Nephron (organoid): ENCODE results near the gene ANXA10.
"Not testable (repeated sequence)": the region's sequence is repeated elsewhere in the genome, so short reads cannot be mapped to it uniquely, and the experiment has no call there.

Experiments used
- H3K27ac Mint-ChIP-seq, 3 experiments: 2 replicates each; pipeline ENCODE4 v1.8.0; 2020; ENCODE audit warnings: mixed read lengths in 3 of 3, mild to moderate bottlenecking in 2 of 3, moderate library complexity in 1 of 3
- H3K27me3 Mint-ChIP-seq: 2 replicates; pipeline ENCODE4 v1.8.0; 2021; ENCODE audit warnings: low read depth, mild to moderate bottlenecking, moderate library complexity, mixed read lengths
- H3K36me3 Mint-ChIP-seq: 2 replicates; pipeline ENCODE4 v1.8.0; 2020; ENCODE audit warnings: low read depth, mixed read lengths
- H3K4me1 Mint-ChIP-seq: 2 replicates; pipeline ENCODE4 v1.8.0; 2020; ENCODE audit warnings: mixed read lengths
- H3K4me3 Mint-ChIP-seq, 3 experiments: 2 replicates each; pipeline ENCODE4 v1.8.0; 2020; ENCODE audit warnings: mild to moderate bottlenecking in 3 of 3, mixed read lengths in 3 of 3, moderate library complexity in 2 of 3
- H3K9me3 Mint-ChIP-seq: 2 replicates; pipeline ENCODE4 v1.8.0; 2020; ENCODE audit warnings: mixed read lengths
- CTCF ChIP-seq, 3 experiments: fragments of 200-600 bp; sonication (generic); IDR thresholded peaks; one replicate each; pipeline ENCODE4 v1.5.0; 2021; ENCODE audit warnings: antibody characterized with exemption in 3 of 3; ENCODE audit not compliant: unreplicated experiment in 3 of 3

The ANXA10 gene

GRCh38 chr4:168129802-168130201 is 37.5 kb downstream of the ANXA10 start:
- no peak overlapping the region for H3K27ac Mint-ChIP-seq
- peaks cover 2% of the 10 kb centered on the region for H3K27me3 Mint-ChIP-seq
- H3K9me3 Mint-ChIP-seq = no peaks in the 10 kb centered on the region
- no peak for TF ChIP-seq CTCF (IDR thresholded peaks at IDR 0.05; ENCODE audit: unreplicated experiment in 3 of 3)
- no peaks in the 10 kb centered on the region for H3K36me3 Mint-ChIP-seq
- no peaks in the 10 kb centered on the region for H3K4me1 Mint-ChIP-seq
- no peak overlapping the region for H3K4me3 Mint-ChIP-seq

- Mint-ChIP-seq H3K36me3 (no peaks in the 10 kb centered on the region), H3K4me1 (no peaks in the 10 kb centered on the region), H3K27ac (no peak overlapping the region), H3K9me3 (no peaks in the 10 kb centered on the region), H3K27me3 (no peaks in the 10 kb centered on the region), H3K4me3 (no peak overlapping the region)
- TF ChIP-seq CTCF (IDR thresholded peaks at IDR 0.05; ENCODE audit: unreplicated experiment in 3 of 3) = no peak
Measured at GRCh38 chr4:168131196-168131595, 38.9 kb downstream of the ANXA10 start.

GRCh38 chr4:168134651-168135050 is 42.3 kb downstream of the ANXA10 start:
- Mint-ChIP-seq H3K36me3 (no peaks in the 10 kb centered on the region), H3K9me3 (no peaks in the 10 kb centered on the region), H3K4me3 (no peak overlapping the region), H3K27me3 (no peaks in the 10 kb centered on the region), H3K4me1 (no peaks in the 10 kb centered on the region), H3K27ac (no peak overlapping the region)
- no peak for TF ChIP-seq CTCF (IDR thresholded peaks at IDR 0.05; ENCODE audit: unreplicated experiment in 3 of 3)

GRCh38 chr4:168135860-168136259 is 43.5 kb downstream of the ANXA10 start:
- not testable (repeated sequence) for H3K27ac Mint-ChIP-seq, H3K4me3 Mint-ChIP-seq, H3K27me3 Mint-ChIP-seq, H3K4me1 Mint-ChIP-seq, H3K36me3 Mint-ChIP-seq, H3K9me3 Mint-ChIP-seq

GRCh38 chr4:168137695-168138094 is 45.4 kb downstream of the ANXA10 start:
- not testable (repeated sequence) for H3K4me1 Mint-ChIP-seq, H3K9me3 Mint-ChIP-seq, H3K27ac Mint-ChIP-seq, H3K36me3 Mint-ChIP-seq, H3K27me3 Mint-ChIP-seq, H3K4me3 Mint-ChIP-seq

GRCh38 chr4:168138143-168138542 is 45.8 kb downstream of the ANXA10 start:
- TF ChIP-seq CTCF (IDR thresholded peaks at IDR 0.05; ENCODE audit: unreplicated experiment in 3 of 3) = no peak
- Mint-ChIP-seq H3K27me3 (no peaks in the 10 kb centered on the region), H3K4me1 (no peaks in the 10 kb centered on the region), H3K27ac (no peak overlapping the region), H3K36me3 (no peaks in the 10 kb centered on the region), H3K9me3 (no peaks in the 10 kb centered on the region), H3K4me3 (no peak overlapping the region)

- H3K36me3 Mint-ChIP-seq = no peaks in the 10 kb centered on the region
- H3K4me1 Mint-ChIP-seq = no peaks in the 10 kb centered on the region
- TF ChIP-seq CTCF (IDR thresholded peaks at IDR 0.05; ENCODE audit: unreplicated experiment in 3 of 3) = no peak
- no peaks in the 10 kb centered on the region for H3K9me3 Mint-ChIP-seq
- H3K27ac Mint-ChIP-seq = no peak overlapping the region
- no peak overlapping the region for H3K4me3 Mint-ChIP-seq
- peaks cover 5% of the 10 kb centered on the region for H3K27me3 Mint-ChIP-seq
Measured at GRCh38 chr4:168139336-168139735, 47.0 kb downstream of the ANXA10 start.
